C4-2B (cell line): Measurements from ENCODE around the gene DLGAP4.

Experiments
- ZFX ChIP-seq: fragments of 450-650 bp; IDR thresholded peaks from 2 replicates; pipeline ENCODE4 v1.6.1; 2017
- TF ChIP-seq, protein P1 (sequence below): fragments of 450-650 bp; conservative IDR thresholded peaks from 2 replicates; pipeline ENCODE4 v1.5.1; 2017; ENCODE audit warnings: mild to moderate bottlenecking

DNA sequence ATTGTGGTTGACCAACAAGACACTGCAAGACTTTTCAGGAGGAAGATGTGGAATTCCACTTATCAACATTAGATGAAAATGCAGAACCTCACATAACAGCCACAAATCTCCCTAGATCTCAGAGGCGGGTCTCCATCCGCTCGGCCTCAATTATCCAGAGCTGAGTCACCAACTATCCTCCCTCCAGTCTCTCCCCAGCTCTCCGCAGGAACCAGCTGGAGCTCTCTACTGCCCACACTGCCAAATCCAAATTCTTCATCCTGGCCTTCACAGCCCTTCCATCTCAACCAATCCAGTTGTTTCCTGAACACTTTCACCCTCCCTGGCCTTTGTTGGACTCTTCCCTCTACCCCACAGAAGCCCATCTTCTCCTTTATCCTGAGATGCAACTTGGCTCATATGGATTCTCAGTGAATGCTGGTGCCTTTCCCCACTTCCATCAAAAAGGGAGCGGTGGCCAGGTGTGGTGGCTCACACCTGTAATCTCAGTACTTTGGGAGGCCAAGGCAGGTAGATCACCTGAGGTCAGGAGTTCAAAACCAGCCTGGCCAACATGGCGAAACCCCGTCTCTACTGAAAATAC is 263.8 kb downstream of the DLGAP4 start:
- TF ChIP-seq, protein P1, sequence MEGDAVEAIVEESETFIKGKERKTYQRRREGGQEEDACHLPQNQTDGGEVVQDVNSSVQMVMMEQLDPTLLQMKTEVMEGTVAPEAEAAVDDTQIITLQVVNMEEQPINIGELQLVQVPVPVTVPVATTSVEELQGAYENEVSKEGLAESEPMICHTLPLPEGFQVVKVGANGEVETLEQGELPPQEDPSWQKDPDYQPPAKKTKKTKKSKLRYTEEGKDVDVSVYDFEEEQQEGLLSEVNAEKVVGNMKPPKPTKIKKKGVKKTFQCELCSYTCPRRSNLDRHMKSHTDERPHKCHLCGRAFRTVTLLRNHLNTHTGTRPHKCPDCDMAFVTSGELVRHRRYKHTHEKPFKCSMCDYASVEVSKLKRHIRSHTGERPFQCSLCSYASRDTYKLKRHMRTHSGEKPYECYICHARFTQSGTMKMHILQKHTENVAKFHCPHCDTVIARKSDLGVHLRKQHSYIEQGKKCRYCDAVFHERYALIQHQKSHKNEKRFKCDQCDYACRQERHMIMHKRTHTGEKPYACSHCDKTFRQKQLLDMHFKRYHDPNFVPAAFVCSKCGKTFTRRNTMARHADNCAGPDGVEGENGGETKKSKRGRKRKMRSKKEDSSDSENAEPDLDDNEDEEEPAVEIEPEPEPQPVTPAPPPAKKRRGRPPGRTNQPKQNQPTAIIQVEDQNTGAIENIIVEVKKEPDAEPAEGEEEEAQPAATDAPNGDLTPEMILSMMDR: no peak
- no peak for TF ChIP-seq ZFX
